D721Med (cell line): Measurements from ENCODE around the gene ASIP.
"Not testable (repeated sequence)": the region's sequence is repeated elsewhere in the genome, so short reads cannot be mapped to it uniquely, and the experiment has no call there.

Experiments
- DNase-seq: peaks from one replicate; pipeline ENCODE4 v3.0.0; 2011; ENCODE audit warnings: low spot score; ENCODE audit not compliant: insufficient read length
- FAIRE-seq: peaks from 2 replicates; lab custom pipeline; 2011; peaks lifted over from hg19 to GRCh38; lab: Jason Lieb, UNC
- CTCF ChIP-seq: IDR thresholded peaks from 2 replicates; pipeline ENCODE4 v1.5.1; 2012; ENCODE audit warnings: mild to moderate bottlenecking, control low read depth; ENCODE audit not compliant: insufficient read depth; ENCODE audit errors: missing control alignments

Gene ASIP

GRCh38 chr20:34269996-34270627 is 28.9 kb downstream of the ASIP start:
- no peak for TF ChIP-seq CTCF

GRCh38 chr20:34271956-34272355 is 30.7 kb downstream of the ASIP start:
- DNase-seq (no peak), FAIRE-seq (no peak)
- no peak for TF ChIP-seq CTCF

More at GRCh38 chr20:34269996-34270627, 28.9 kb downstream of the ASIP start:
- no peak for DNase-seq
- no peak for FAIRE-seq

GRCh38 chr20:34274694-34275093 is 33.5 kb downstream of the ASIP start:
- FAIRE-seq (no peak), DNase-seq (no peak)
- TF ChIP-seq CTCF: no peak

GRCh38 chr20:34281177-34281576 is 40.0 kb downstream of the ASIP start:
- no peak for TF ChIP-seq CTCF
- no peak for DNase-seq
- FAIRE-seq: no peak

- no peak for DNase-seq
- no peak for TF ChIP-seq CTCF
- FAIRE-seq: no peak
These were observed 40.8 kb downstream of the ASIP start for GRCh38 chr20:34282041-34282440.

- no peak for TF ChIP-seq CTCF
- DNase-seq (no peak), FAIRE-seq (no peak)
These were observed 42.6 kb downstream of the ASIP start for GRCh38 chr20:34283844-34284243.

GRCh38 chr20:34285450-34285849 is 44.2 kb downstream of the ASIP start:
- FAIRE-seq (no peak), DNase-seq (no peak)
- TF ChIP-seq CTCF: no peak

- not testable (repeated sequence) for DNase-seq, FAIRE-seq
These were observed 46.3 kb downstream of the ASIP start for GRCh38 chr20:34287500-34287899.
